ENCODE measurements around the gene KCTD5.
A peak's percentile ranks its signal among the peaks of the same experiment; 100 is the strongest.

Gene KCTD5

GRCh38 chr16:2749936-2750335, 67.6 kb downstream of the KCTD5 start:
- no peaks in the 10 kb centered on the region for H3K27me3 ChIP-seq (ENCODE audit: low read length)
- peaks cover 24% of the 10 kb centered on the region for H3K79me2 ChIP-seq (ENCODE audit: insufficient read depth, low read length)
- peaks cover 13% of the 10 kb centered on the region for H4K20me1 ChIP-seq (ENCODE audit: low read depth, low read length)
- no peak overlapping the region for H3K9ac ChIP-seq (ENCODE audit: low read length)
- no peaks in the 10 kb centered on the region for H3K9me2 ChIP-seq (replicated peaks; ENCODE audit: insufficient read depth, low read length)
- no peak overlapping the region for H3K4me3 ChIP-seq (ENCODE audit: insufficient read depth, low read length, poor library complexity, severe bottlenecking)
- H2AFZ ChIP-seq (ENCODE audit: low read depth, low read length, severe bottlenecking), result no peak overlapping the region
- TF ChIP-seq, protein P1, sequence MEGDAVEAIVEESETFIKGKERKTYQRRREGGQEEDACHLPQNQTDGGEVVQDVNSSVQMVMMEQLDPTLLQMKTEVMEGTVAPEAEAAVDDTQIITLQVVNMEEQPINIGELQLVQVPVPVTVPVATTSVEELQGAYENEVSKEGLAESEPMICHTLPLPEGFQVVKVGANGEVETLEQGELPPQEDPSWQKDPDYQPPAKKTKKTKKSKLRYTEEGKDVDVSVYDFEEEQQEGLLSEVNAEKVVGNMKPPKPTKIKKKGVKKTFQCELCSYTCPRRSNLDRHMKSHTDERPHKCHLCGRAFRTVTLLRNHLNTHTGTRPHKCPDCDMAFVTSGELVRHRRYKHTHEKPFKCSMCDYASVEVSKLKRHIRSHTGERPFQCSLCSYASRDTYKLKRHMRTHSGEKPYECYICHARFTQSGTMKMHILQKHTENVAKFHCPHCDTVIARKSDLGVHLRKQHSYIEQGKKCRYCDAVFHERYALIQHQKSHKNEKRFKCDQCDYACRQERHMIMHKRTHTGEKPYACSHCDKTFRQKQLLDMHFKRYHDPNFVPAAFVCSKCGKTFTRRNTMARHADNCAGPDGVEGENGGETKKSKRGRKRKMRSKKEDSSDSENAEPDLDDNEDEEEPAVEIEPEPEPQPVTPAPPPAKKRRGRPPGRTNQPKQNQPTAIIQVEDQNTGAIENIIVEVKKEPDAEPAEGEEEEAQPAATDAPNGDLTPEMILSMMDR (IDR thresholded peaks at IDR 0.05; ENCODE audit: insufficient read depth, low read length, poor library complexity, severe bottlenecking), result no peak
- no peak for TF ChIP-seq EZH2phosphoT487 (conservative IDR thresholded peaks at IDR 0.05; ENCODE audit: low read length)
- H3K4me2 ChIP-seq (ENCODE audit: low read depth, low read length, poor library complexity, severe bottlenecking), result no peak overlapping the region
- H3K27ac ChIP-seq (ENCODE audit: low read depth, low read length), result no peak overlapping the region
- H3K9me3 ChIP-seq (ENCODE audit: insufficient read depth, low read length), result no peaks in the 10 kb centered on the region
- peaks cover 14% of the 10 kb centered on the region; the same call in 1 of the 2 replicates for H3K36me3 ChIP-seq (ENCODE audit: low read length)
- H3F3A ChIP-seq (ENCODE audit: insufficient read depth), result no peaks in the 10 kb centered on the region

- Histone ChIP-seq H3F3A (ENCODE audit: insufficient read depth) (no peaks in the 10 kb centered on the region), H3K4me3 (ENCODE audit: insufficient read depth, low read length, poor library complexity, severe bottlenecking) (peak overlapping the region; percentile 83), H3K36me3 (ENCODE audit: low read length) (peaks cover 18% of the 10 kb centered on the region; the same call in 1 of the 2 replicates), H2AFZ (ENCODE audit: low read depth, low read length, severe bottlenecking) (peak overlapping the region; percentile 52), H3K4me2 (ENCODE audit: low read depth, low read length, poor library complexity, severe bottlenecking) (peak overlapping the region; percentile 94), H3K27ac (ENCODE audit: low read depth, low read length) (peak overlapping the region; percentile 98), H3K9ac (ENCODE audit: low read length) (peak overlapping the region; percentile 92), H3K27me3 (ENCODE audit: low read length) (no peaks in the 10 kb centered on the region), H3K9me2 (replicated peaks; ENCODE audit: insufficient read depth, low read length) (no peaks in the 10 kb centered on the region), H3K9me3 (ENCODE audit: insufficient read depth, low read length) (no peaks in the 10 kb centered on the region), H4K20me1 (ENCODE audit: low read depth, low read length) (peaks cover 29% of the 10 kb centered on the region), H3K79me2 (ENCODE audit: insufficient read depth, low read length) (peaks cover 40% of the 10 kb centered on the region)
- TF ChIP-seq, protein P1 (IDR thresholded peaks at IDR 0.05; ENCODE audit: insufficient read depth, low read length, poor library complexity, severe bottlenecking), result no peak
- no peak for TF ChIP-seq EZH2phosphoT487 (conservative IDR thresholded peaks at IDR 0.05; ENCODE audit: low read length)
Observed at GRCh38 chr16:2751577-2752034, 69.3 kb downstream of the KCTD5 start.

DNA sequence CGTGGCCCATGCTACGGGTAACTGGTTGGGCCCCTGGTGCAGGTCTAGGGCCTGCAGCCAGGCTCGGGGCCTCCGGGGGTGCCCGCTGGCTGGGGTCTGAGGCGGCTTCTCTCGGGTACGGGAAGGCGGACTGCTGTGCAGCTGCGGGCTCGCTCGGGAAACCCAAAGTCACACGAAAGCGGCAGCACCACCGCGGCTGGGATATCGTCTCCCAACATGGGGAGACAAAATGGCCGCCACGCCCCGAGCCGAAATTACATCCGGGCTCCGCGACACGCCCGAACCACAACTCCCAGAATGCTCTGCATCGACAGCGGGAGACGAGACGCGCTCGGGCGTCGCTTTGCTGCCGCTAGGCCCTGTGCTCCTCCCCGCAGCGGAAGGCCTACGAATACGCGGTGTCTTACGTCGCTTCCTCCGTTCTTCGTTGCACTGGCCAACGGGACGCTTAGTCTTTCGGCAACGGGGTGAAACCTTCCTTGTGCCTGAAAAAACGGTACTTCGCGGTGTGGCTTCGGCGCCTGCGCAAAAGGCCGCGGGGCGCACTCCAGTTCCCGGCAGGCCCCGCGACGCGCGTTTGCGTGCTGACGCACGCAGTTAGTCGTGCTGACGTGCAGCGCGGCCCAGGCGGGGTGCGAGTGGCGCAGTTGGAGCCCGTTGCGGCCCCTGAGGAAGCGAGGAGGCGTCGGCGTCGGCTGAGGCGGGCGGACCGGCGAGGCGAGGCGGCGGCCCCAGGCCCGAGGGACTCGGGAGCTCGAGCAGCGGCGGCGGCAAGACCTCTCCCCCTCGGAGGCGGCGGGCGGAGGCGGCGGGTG, 69.9 kb downstream of the KCTD5 start, which contains the start of gene SRRM2:
Gene SRRM2 (plus strand): TSS at position 604 of the 815 bp plus-strand sequence. CDS start 3,727 bp downstream, outside the sequence.
- H4K20me1 ChIP-seq (ENCODE audit: low read depth, low read length), result peaks cover 35% of the 10 kb centered on the region
- peak within 1 kb of the TSS; percentile 52 for H2AFZ ChIP-seq (ENCODE audit: low read depth, low read length, severe bottlenecking)
- H3K9ac ChIP-seq (ENCODE audit: low read length), result peak within 1 kb of the TSS; percentile 92
- H3K9me2 ChIP-seq (replicated peaks; ENCODE audit: insufficient read depth, low read length), result no peaks in the 10 kb centered on the region
- H3K79me2 ChIP-seq (ENCODE audit: insufficient read depth, low read length), result peaks cover 47% of the 10 kb centered on the region
- peak within 1 kb of the TSS; percentile 98 for H3K27ac ChIP-seq (ENCODE audit: low read depth, low read length)
- H3K27me3 ChIP-seq (ENCODE audit: low read length), result no peaks in the 10 kb centered on the region
- H3K4me2 ChIP-seq (ENCODE audit: low read depth, low read length, poor library complexity, severe bottlenecking), result peak within 1 kb of the TSS; percentile 94
- no peaks in the 10 kb centered on the region for H3F3A ChIP-seq (ENCODE audit: insufficient read depth)
- no peak for TF ChIP-seq EZH2phosphoT487 (conservative IDR thresholded peaks at IDR 0.05; ENCODE audit: low read length)
- TF ChIP-seq, protein P1 (IDR thresholded peaks at IDR 0.05; ENCODE audit: insufficient read depth, low read length, poor library complexity, severe bottlenecking), result no peak
- peaks cover 24% of the 10 kb centered on the region; the same call in 1 of the 2 replicates for H3K36me3 ChIP-seq (ENCODE audit: low read length)
- peak within 1 kb of the TSS; percentile 83 for H3K4me3 ChIP-seq (ENCODE audit: insufficient read depth, low read length, poor library complexity, severe bottlenecking)
- no peaks in the 10 kb centered on the region for H3K9me3 ChIP-seq (ENCODE audit: insufficient read depth, low read length)

Measured in SU-DHL-6 (cell line).